GM21723 (cell line): Measurements from ENCODE around the gene PRKCB.
A peak's percentile ranks its signal among the peaks of the same experiment; 100 is the strongest.
"Not testable (repeated sequence)": the region's sequence is repeated elsewhere in the genome, so short reads cannot be mapped to it uniquely, and the experiment has no call there.

Source experiments
- ATAC-seq: cut with Tn5 transposase; IDR thresholded peaks from one replicate; pipeline ENCODE4 v1.9.1; 2021; ENCODE audit warnings: mild to moderate bottlenecking, moderate library complexity; ENCODE audit not compliant: unreplicated experiment

PRKCB gene

GRCh38 chr16:24029841-24030240 lies 194.1 kb downstream of the PRKCB start:
- ATAC-seq = not testable (repeated sequence)

- ATAC-seq = no peak
Observed at GRCh38 chr16:24035127-24035842, 199.5 kb downstream of the PRKCB start.

GRCh38 chr16:24036038-24036543 lies 200.3 kb downstream of the PRKCB start:
- no peak for ATAC-seq

GRCh38 chr16:24036614-24037013 lies 200.8 kb downstream of the PRKCB start:
- no peak for ATAC-seq

GRCh38 chr16:24037335-24037734 lies 201.6 kb downstream of the PRKCB start:
- ATAC-seq = no peak

GRCh38 chr16:24041834-24042631 lies 206.2 kb downstream of the PRKCB start:
- ATAC-seq = no peak

GRCh38 chr16:24044467-24044866 lies 208.7 kb downstream of the PRKCB start:
- no peak for ATAC-seq

GRCh38 chr16:24045641-24046040 lies 209.9 kb downstream of the PRKCB start:
- ATAC-seq = no peak

- no peak for ATAC-seq
Observed at GRCh38 chr16:24046442-24046841, 210.7 kb downstream of the PRKCB start.

- no peak for ATAC-seq
Observed at GRCh38 chr16:24049113-24049512, 213.3 kb downstream of the PRKCB start.

GRCh38 chr16:24051125-24051524 lies 215.3 kb downstream of the PRKCB start:
- no peak for ATAC-seq

- no peak for ATAC-seq
Observed at GRCh38 chr16:24052329-24053098, 216.7 kb downstream of the PRKCB start.

- no peak for ATAC-seq
Observed at GRCh38 chr16:24053099-24053946, 217.5 kb downstream of the PRKCB start.

GRCh38 chr16:24054741-24055491 lies 219.1 kb downstream of the PRKCB start:
- ATAC-seq = no peak

- ATAC-seq = no peak
Observed at GRCh38 chr16:24062270-24062817, 226.6 kb downstream of the PRKCB start.

GRCh38 chr16:24069036-24069590 lies 233.3 kb downstream of the PRKCB start:
- ATAC-seq = no peak

- peak; percentile 70 for ATAC-seq
Observed at GRCh38 chr16:24070851-24071250, 235.1 kb downstream of the PRKCB start.

- ATAC-seq = no peak
Observed at GRCh38 chr16:24071666-24072360, 236.0 kb downstream of the PRKCB start.
